GM12874 (cell line): ENCODE data around the gene PITPNC1.

Experiments
- CTCF ChIP-seq: IDR thresholded peaks from 2 replicates; pipeline ENCODE4 v1.5.1; 2011; ENCODE audit warnings: low read depth, mild to moderate bottlenecking, control low read depth, low read length, moderate library complexity; ENCODE audit not compliant: insufficient read depth

The PITPNC1 gene

GRCh38 chr17:67534941-67535340, 157.9 kb downstream of the PITPNC1 start:
- TF ChIP-seq CTCF = no peak

GRCh38 chr17:67542219-67543114, 165.4 kb downstream of the PITPNC1 start:
- TF ChIP-seq CTCF = no peak

GRCh38 chr17:67544364-67544955, 167.4 kb downstream of the PITPNC1 start:
- no peak for TF ChIP-seq CTCF

- TF ChIP-seq CTCF = no peak
These were observed 169.8 kb downstream of the PITPNC1 start for GRCh38 chr17:67546578-67547527.

GRCh38 chr17:67548693-67549092, 171.6 kb downstream of the PITPNC1 start:
- no peak for TF ChIP-seq CTCF

GRCh38 chr17:67549820-67550219, 172.7 kb downstream of the PITPNC1 start:
- TF ChIP-seq CTCF = no peak

- TF ChIP-seq CTCF = no peak
These were observed 177.6 kb downstream of the PITPNC1 start for GRCh38 chr17:67554634-67555033.
